Measurements from ENCODE around the gene NRDE2.
A peak's percentile ranks its signal among the peaks of the same experiment; 100 is the strongest.
"Not testable (repeated sequence)": the region's sequence is repeated elsewhere in the genome, so short reads cannot be mapped to it uniquely, and the experiment has no call there.

The NRDE2 gene

GRCh38 chr14:90341232-90341631 is 9.5 kb upstream of the NRDE2 start:
- DNase-seq = not testable (repeated sequence)

GRCh38 chr14:90336985-90337384 is 5.2 kb upstream of the NRDE2 start:
- DNase-seq = no peak

- DNase-seq = no peak
Measured at GRCh38 chr14:90336401-90336800, 4.7 kb upstream of the NRDE2 start.

GRCh38 chr14:90332271-90332584 is 487 bp upstream of the NRDE2 start:
- DNase-seq = no peak

- no peak for DNase-seq
Measured at GRCh38 chr14:90330203-90331196, 1.2 kb downstream of the NRDE2 start.

GRCh38 chr14:90321891-90322290 is 9.8 kb downstream of the NRDE2 start:
- DNase-seq = no peak

GRCh38 chr14:90319634-90320541 is 11.9 kb downstream of the NRDE2 start:
- no peak for DNase-seq

GRCh38 chr14:90319173-90319572 is 12.6 kb downstream of the NRDE2 start:
- no peak for DNase-seq

GRCh38 chr14:90318016-90318415 is 13.7 kb downstream of the NRDE2 start:
- DNase-seq = no peak

GRCh38 chr14:90317286-90317685 is 14.5 kb downstream of the NRDE2 start:
- DNase-seq = no peak

GRCh38 chr14:90308561-90308960 is 23.2 kb downstream of the NRDE2 start:
- DNase-seq = no peak

- peak; percentile 22 for DNase-seq
Measured at GRCh38 chr14:90305176-90305601, 26.6 kb downstream of the NRDE2 start.

- DNase-seq = no peak
Measured at GRCh38 chr14:90304502-90304901, 27.2 kb downstream of the NRDE2 start.

GRCh38 chr14:90303473-90303872 is 28.3 kb downstream of the NRDE2 start:
- no peak for DNase-seq

- no peak for DNase-seq
Measured at GRCh38 chr14:90302529-90303303, 29.0 kb downstream of the NRDE2 start.

GRCh38 chr14:90301668-90302090 is 30.1 kb downstream of the NRDE2 start:
- DNase-seq = peak; percentile 42

GRCh38 chr14:90301122-90301521 is 30.6 kb downstream of the NRDE2 start:
- no peak for DNase-seq

- DNase-seq = no peak
Measured at GRCh38 chr14:90300611-90301047, 31.1 kb downstream of the NRDE2 start.

GRCh38 chr14:90299408-90299807 is 32.3 kb downstream of the NRDE2 start:
- DNase-seq = no peak

GRCh38 chr14:90297876-90298629 is 33.7 kb downstream of the NRDE2 start:
- no peak for DNase-seq

GRCh38 chr14:90296641-90297040 is 35.1 kb downstream of the NRDE2 start:
- DNase-seq = no peak

Measured in NCI-H526 treated with DMSO at 0.1 percent for 48 hours (cell line).